Measurements from ENCODE around the gene FAM9A. TPM values are rescaled to one million over a fixed set of nuclear protein-coding genes. Genes with fewer than 3 reads are reported as not detected.

FAM9A gene
- total and polyA plus RNA-seq, 2 of the 4 experiments (the other 2 are of a cell fraction) = not detected

- no peak overlapping the region for H2BK5ac ChIP-seq (ENCODE audit: low read depth, low read length, poor library complexity, severe bottlenecking)
- no peak overlapping the region for H2BK20ac ChIP-seq (ENCODE audit: low read depth, low read length)
- no peaks in the 10 kb centered on the region for H3K9me1 ChIP-seq (ENCODE audit: insufficient read depth, low read length)
- H3K56ac ChIP-seq (ENCODE audit: extremely low read depth, insufficient read depth, low read length) = no peak overlapping the region
- no peak overlapping the region for H3K4ac ChIP-seq (ENCODE audit: low read depth, low read length)
- no peak overlapping the region for H2AK5ac ChIP-seq (ENCODE audit: low read depth, low read length)
- no peak overlapping the region for H3K27ac ChIP-seq (ENCODE audit: insufficient read depth, low read length)
- POLR2A ChIA-PET (ENCODE audit: unreplicated experiment) = no interaction called here
- no TSS peak for BruUV-seq (replicated peaks)
- H4K91ac ChIP-seq (ENCODE audit: insufficient read depth, low read depth, low read length) = no peak overlapping the region
- H3K23ac ChIP-seq (ENCODE audit: low read depth, low read length) = no peak overlapping the region
- no peak overlapping the region for H2BK15ac ChIP-seq (ENCODE audit: low read depth, low read length)
- H4K20me1 ChIP-seq (ENCODE audit: insufficient read depth, low read length) = no peaks in the 10 kb centered on the region
- H4K8ac ChIP-seq (ENCODE audit: low read depth in 2 of 2, low read length in 2 of 2) = no peak overlapping the region
- H3K14ac ChIP-seq (replicated peaks; ENCODE audit: low read depth, low read length) = no peak overlapping the region
- in situ Hi-C loops (cut with MboI; ENCODE audit: low sequenced_read_pairs) (no loop called here), dilution Hi-C loops (cut with HindIII; ENCODE audit: low sequenced_read_pairs, unreplicated experiment) (no loop called here), intact Hi-C loops (cut with micrococcal nuclease) (no loop called here)
- no peaks in the 10 kb centered on the region for H3K36me3 ChIP-seq (ENCODE audit: control insufficient read depth, insufficient read depth, low read length)
- H3K9me3 ChIP-seq (ENCODE audit: control insufficient read depth, insufficient read depth, low read length) = no peaks in the 10 kb centered on the region; the same call in 1 of the 2 replicates
- no peaks in the 10 kb centered on the region for H3K79me1 ChIP-seq (ENCODE audit: low read depth in 1 of 2, low read length in 2 of 2)
- H3K4me1 ChIP-seq (ENCODE audit: control insufficient read depth, insufficient read depth, low read length) = no peaks in the 10 kb centered on the region
- H3K9ac ChIP-seq (ENCODE audit: low read depth, low read length) = no peak overlapping the region
- TF ChIP-seq CTCF (conservative IDR thresholded peaks at IDR 0.05; ENCODE audit: low read depth, low read length) = no peak
- no peaks in the 10 kb centered on the region; the same call in 1 of the 2 replicates for H3K27me3 ChIP-seq (ENCODE audit: control insufficient read depth, insufficient read depth, low read length)
- WGBS, 2 experiments (ENCODE audit: extremely low coverage in 2 of 2, insufficient read length in 1 of 2) = no CpG with 5 or more reads among the region's 4 CpGs
- CTCF ChIA-PET = no interaction called here
- no peak for ATAC-seq (ENCODE audit: low read depth)
- no peak overlapping the region for H3K4me2 ChIP-seq (ENCODE audit: low read depth, low read length)
- no peak overlapping the region for H2BK120ac ChIP-seq (ENCODE audit: low read depth, low read length)
- H3K18ac ChIP-seq (ENCODE audit: low read depth, low read length) = no peak overlapping the region
- DNase-seq = no peak
- H2AFZ ChIP-seq (replicated peaks; ENCODE audit: low read length, poor library complexity) = no peak overlapping the region
- no peak overlapping the region for H2AK9ac ChIP-seq (replicated peaks; ENCODE audit: low read depth, low read length, poor library complexity)
- no peak overlapping the region for H4K5ac ChIP-seq (ENCODE audit: low read depth, low read length)
- H3K4me3 ChIP-seq (ENCODE audit: insufficient read depth, low read depth, low read length) = no peak overlapping the region
Measured at GRCh38 chrX:8832582-8833378, 31.6 kb upstream of the FAM9A start.
